ENCODE results near the gene DPM3. TPM values are rescaled to one million over a fixed set of nuclear protein-coding genes. Genes with fewer than 3 reads are reported as not detected.
A peak's percentile ranks its signal among the peaks of the same experiment; 100 is the strongest.

The DPM3 gene
- total and polyA plus RNA-seq, 9 of the 15 experiments (the other 6 are each of a cell fraction or from before 2014, with no cell fraction given): 3.7 to 120 (median 36.4) TPM

DNA sequence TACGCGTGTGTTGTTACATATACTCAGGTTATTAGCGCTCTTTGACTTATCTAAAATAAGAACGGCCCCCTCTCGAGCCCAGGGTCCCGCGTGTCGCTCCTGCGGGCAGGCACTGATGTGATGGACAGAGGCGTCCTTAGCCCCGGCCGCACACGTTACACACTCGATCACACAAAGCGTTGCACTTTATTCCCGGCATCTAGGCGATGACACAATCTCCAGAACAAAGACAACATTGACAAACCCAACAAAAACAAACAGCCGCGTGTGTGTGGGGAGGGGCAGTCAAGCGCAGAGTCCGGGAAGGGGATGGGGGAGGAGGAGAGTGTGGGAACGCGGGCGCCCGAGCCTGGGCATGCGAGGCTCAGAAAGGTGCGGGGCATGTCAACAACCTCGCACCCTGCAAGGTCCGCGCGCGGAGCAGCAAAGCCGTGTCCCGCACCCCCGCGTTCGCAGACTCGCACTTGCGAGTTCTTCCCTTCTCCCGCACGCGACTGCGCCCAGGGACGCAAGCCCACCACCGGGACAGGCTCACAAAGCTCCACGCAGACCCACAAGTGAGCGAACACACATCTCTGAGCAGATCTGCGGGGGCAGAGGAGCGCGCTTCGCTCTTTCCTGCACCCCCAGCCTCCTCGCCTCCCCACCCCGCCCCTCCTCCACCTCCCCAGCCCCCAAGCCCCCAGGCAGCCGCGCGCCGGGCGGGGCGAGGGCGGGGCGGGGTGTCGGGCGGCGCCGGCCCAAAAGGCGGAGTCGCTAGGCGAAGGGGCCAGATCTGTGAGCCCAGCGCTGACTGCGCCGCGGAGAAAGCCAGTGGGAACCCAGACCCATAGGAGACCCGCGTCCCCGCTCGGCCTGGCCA, 13.0 kb downstream of the DPM3 start, which contains the start of gene EFNA1 (continued):
- TF ChIP-seq, protein P1, sequence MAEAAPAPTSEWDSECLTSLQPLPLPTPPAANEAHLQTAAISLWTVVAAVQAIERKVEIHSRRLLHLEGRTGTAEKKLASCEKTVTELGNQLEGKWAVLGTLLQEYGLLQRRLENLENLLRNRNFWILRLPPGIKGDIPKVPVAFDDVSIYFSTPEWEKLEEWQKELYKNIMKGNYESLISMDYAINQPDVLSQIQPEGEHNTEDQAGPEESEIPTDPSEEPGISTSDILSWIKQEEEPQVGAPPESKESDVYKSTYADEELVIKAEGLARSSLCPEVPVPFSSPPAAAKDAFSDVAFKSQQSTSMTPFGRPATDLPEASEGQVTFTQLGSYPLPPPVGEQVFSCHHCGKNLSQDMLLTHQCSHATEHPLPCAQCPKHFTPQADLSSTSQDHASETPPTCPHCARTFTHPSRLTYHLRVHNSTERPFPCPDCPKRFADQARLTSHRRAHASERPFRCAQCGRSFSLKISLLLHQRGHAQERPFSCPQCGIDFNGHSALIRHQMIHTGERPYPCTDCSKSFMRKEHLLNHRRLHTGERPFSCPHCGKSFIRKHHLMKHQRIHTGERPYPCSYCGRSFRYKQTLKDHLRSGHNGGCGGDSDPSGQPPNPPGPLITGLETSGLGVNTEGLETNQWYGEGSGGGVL (CRISPR knock-in tag; IDR thresholded peaks at IDR 0.05): no peak
- TF ChIP-seq SMAD3 (CRISPR knock-in tag; conservative IDR thresholded peaks at IDR 0.05) (no peak), CREM (IDR thresholded peaks at IDR 0.05; ENCODE audit: low read depth) (0 out of 2 replicates have a peak, but pooled peaks have one; percentile 13), TAF1 (IDR thresholded peaks at IDR 0.05; ENCODE audit: control insufficient read depth, extremely low read depth, insufficient read depth, low read length, severe bottlenecking) (peak; percentile 33), XRCC5 (IDR thresholded peaks at IDR 0.05; ENCODE audit: low read depth, low read length) (no peak), JUNB (CRISPR knock-in tag; conservative IDR thresholded peaks at IDR 0.05) (no peak), ILK (tag; IDR thresholded peaks at IDR 0.05; ENCODE audit: borderline replicate concordance, low read depth) (no peak), KLF16 (IDR thresholded peaks at IDR 0.05) (no peak), RBFOX2 (IDR thresholded peaks at IDR 0.05; ENCODE audit: low read depth, low read length) (peak; percentile 51), HMGN3 (IDR thresholded peaks at IDR 0.05; ENCODE audit: borderline replicate concordance, extremely low read depth, insufficient read length, low read depth, low read length) (peak; percentile 35), L3MBTL2 (IDR thresholded peaks at IDR 0.05) (peak; percentile 55), RAD51 (IDR thresholded peaks at IDR 0.05; ENCODE audit: borderline replicate concordance, low read depth) (no peak), BHLHE40 (IDR thresholded peaks at IDR 0.05; ENCODE audit: low read length) (peak; percentile 37; the same call in 1 of the 2 replicates), NFE2 (IDR thresholded peaks at IDR 0.05; ENCODE audit: low read depth) (no peak)
- TF ChIP-seq, protein P2, sequence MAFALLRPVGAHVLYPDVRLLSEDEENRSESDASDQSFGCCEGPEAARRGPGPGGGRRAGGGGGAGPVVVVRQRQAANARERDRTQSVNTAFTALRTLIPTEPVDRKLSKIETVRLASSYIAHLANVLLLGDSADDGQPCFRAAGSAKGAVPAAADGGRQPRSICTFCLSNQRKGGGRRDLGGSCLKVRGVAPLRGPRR (CRISPR knock-in tag; IDR thresholded peaks at IDR 0.05): no peak
- TF ChIP-seq, protein P3, sequence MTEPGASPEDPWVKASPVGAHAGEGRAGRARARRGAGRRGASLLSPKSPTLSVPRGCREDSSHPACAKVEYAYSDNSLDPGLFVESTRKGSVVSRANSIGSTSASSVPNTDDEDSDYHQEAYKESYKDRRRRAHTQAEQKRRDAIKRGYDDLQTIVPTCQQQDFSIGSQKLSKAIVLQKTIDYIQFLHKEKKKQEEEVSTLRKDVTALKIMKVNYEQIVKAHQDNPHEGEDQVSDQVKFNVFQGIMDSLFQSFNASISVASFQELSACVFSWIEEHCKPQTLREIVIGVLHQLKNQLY (CRISPR knock-in tag; conservative IDR thresholded peaks at IDR 0.05): no peak
- TF ChIP-seq, protein P4, sequence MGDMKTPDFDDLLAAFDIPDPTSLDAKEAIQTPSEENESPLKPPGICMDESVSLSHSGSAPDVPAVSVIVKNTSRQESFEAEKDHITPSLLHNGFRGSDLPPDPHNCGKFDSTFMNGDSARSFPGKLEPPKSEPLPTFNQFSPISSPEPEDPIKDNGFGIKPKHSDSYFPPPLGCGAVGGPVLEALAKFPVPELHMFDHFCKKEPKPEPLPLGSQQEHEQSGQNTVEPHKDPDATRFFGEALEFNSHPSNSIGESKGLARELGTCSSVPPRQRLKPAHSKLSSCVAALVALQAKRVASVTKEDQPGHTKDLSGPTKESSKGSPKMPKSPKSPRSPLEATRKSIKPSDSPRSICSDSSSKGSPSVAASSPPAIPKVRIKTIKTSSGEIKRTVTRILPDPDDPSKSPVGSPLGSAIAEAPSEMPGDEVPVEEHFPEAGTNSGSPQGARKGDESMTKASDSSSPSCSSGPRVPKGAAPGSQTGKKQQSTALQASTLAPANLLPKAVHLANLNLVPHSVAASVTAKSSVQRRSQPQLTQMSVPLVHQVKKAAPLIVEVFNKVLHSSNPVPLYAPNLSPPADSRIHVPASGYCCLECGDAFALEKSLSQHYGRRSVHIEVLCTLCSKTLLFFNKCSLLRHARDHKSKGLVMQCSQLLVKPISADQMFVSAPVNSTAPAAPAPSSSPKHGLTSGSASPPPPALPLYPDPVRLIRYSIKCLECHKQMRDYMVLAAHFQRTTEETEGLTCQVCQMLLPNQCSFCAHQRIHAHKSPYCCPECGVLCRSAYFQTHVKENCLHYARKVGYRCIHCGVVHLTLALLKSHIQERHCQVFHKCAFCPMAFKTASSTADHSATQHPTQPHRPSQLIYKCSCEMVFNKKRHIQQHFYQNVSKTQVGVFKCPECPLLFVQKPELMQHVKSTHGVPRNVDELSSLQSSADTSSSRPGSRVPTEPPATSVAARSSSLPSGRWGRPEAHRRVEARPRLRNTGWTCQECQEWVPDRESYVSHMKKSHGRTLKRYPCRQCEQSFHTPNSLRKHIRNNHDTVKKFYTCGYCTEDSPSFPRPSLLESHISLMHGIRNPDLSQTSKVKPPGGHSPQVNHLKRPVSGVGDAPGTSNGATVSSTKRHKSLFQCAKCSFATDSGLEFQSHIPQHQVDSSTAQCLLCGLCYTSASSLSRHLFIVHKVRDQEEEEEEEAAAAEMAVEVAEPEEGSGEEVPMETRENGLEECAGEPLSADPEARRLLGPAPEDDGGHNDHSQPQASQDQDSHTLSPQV (IDR thresholded peaks at IDR 0.05): no peak
- TF ChIP-seq, protein P5, sequence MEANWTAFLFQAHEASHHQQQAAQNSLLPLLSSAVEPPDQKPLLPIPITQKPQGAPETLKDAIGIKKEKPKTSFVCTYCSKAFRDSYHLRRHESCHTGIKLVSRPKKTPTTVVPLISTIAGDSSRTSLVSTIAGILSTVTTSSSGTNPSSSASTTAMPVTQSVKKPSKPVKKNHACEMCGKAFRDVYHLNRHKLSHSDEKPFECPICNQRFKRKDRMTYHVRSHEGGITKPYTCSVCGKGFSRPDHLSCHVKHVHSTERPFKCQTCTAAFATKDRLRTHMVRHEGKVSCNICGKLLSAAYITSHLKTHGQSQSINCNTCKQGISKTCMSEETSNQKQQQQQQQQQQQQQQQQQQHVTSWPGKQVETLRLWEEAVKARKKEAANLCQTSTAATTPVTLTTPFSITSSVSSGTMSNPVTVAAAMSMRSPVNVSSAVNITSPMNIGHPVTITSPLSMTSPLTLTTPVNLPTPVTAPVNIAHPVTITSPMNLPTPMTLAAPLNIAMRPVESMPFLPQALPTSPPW (CRISPR knock-in tag; IDR thresholded peaks at IDR 0.05): peak; percentile 90

Data from K562 (cell line).